ENCODE results near the gene TRABD2B.
A peak's percentile ranks its signal among the peaks of the same experiment; 100 is the strongest.

Gene TRABD2B

DNA sequence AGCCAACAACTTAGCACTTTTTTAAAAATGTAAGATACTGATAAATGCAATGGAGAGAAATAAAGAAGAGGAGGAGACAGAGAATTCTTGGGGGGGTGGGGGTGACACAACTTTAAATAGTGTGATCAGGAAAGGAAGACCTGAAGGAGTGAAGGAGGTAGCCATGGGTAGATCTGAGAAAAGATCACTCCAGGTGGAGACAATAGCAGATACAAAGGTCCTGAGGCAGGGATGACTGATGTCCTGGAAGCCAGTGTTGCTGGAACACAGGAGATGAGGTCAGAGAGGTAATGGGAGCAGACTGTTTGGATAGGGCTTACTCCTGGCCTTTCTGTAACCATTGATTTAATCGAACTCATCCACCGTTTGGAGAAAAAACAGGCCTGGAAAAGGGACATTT lies 24.6 kb upstream of the TRABD2B start:
- no peak for DNase-seq (ENCODE audit: low spot score)

GRCh38 chr1:48019714-48020315 lies 22.6 kb upstream of the TRABD2B start:
- no peak for DNase-seq (ENCODE audit: low spot score)

GRCh38 chr1:48018799-48019198 lies 21.6 kb upstream of the TRABD2B start:
- DNase-seq (ENCODE audit: low spot score) = no peak

DNA sequence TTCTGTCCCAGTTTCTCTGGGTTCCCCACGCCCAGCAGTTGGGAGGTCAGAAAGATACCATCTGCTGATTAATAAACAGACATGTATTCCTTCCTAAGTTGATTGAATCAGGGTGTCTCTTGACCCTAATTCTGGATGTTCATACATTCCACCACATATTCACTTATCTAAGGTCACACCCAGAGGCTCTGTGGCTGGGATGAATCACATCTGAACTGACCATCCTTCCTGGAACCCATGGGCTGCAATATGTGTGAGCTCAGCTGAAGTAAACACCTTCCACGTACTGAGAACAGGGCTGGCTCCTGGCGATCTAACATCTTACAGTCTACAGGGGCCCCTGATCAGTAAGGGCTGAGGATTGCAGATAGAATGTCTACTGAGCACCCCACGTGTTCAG lies 20.5 kb upstream of the TRABD2B start:
- no peak for DNase-seq (ENCODE audit: low spot score)

- DNase-seq (ENCODE audit: low spot score) = no peak
These were observed 19.3 kb upstream of the TRABD2B start for GRCh38 chr1:48016515-48016914.

GRCh38 chr1:48013270-48013669 lies 16.1 kb upstream of the TRABD2B start:
- DNase-seq (ENCODE audit: low spot score) = no peak

DNA sequence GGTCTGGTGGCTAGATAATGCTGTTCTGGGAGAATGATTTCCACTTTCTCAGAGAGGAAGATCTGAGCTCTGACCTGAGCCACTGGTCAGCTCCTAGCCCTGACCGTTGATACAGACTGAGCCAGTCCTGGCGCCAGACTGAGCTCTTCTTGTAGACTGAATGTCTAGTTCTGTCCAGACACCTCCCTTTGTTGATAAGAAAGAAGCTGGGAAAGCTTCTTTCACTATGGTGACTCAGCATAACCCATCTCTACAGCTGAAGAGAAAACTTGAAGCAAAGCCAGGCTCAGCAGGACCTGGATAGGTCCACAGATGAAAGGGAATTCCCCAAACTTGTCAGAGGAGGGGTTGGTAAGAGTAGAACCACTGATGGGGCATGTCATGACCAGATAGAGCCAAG lies 9.9 kb upstream of the TRABD2B start:
- DNase-seq (ENCODE audit: low spot score) = no peak

GRCh38 chr1:48006264-48006663 lies 9.1 kb upstream of the TRABD2B start:
- no peak for DNase-seq (ENCODE audit: low spot score)

GRCh38 chr1:48005253-48006117 lies 8.3 kb upstream of the TRABD2B start:
- peak; percentile 53 for DNase-seq (ENCODE audit: low spot score)

DNA sequence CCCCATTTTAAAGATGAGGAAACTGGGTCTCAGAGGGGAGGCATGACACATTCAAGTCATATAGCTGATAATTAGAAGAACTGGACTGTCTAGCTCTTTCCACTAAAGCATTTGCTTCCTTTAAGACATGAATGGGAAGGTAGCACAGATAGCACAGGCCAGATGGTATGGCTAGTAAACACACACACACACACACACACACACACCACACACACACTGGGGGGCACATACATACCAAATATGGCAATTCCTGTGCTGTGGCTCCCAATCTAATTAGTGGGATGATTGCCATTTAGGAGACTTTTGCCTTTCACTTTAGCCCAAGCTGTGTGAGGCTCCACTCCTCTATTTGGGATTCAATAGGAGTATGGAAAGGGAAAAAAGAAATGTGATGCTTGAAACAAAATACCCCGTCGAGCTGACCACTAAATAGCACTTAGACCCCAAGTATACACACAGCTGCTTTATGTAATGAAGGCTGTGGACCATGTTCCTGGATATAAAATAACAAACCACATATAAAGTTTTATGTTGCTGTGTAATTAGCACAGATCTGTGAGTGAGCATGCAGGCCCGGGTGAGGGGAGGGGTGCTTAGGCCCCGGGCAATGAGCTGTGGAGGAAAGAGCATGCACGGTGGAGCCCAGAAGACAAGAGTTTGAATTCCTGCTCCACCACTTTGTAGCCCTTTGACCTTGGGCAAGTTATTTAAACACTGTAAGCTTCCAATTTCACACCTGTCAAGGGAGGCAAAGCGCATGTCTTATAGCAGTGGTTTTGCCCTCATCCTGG lies 6.8 kb upstream of the TRABD2B start:
- DNase-seq (ENCODE audit: low spot score) = no peak

DNA sequence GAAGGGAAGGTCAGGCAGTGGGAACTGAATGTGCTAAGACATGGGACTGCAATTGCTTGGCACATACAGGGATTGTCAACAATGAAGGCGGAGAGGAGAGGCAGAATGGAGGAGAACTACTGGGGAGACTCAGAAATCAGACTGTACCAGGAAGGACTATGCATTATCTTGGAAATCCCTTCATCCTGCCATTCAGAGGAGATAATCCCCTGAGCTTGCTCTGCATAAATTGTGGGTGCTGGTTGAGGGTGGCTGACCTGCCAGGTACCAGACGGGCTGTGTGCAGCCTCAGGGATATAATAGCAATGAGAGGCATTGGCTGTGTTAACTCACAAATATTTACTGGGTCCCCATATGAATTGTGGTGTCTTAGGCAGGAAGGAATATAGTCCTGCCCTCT lies 5.0 kb upstream of the TRABD2B start:
- no peak for DNase-seq (ENCODE audit: low spot score)

GRCh38 chr1:48001696-48002095 lies 4.5 kb upstream of the TRABD2B start:
- DNase-seq (ENCODE audit: low spot score) = no peak

GRCh38 chr1:48000883-48001282 lies 3.7 kb upstream of the TRABD2B start:
- DNase-seq (ENCODE audit: low spot score) = no peak

GRCh38 chr1:47999097-47999496 lies 1.9 kb upstream of the TRABD2B start:
- DNase-seq (ENCODE audit: low spot score) = no peak

DNA sequence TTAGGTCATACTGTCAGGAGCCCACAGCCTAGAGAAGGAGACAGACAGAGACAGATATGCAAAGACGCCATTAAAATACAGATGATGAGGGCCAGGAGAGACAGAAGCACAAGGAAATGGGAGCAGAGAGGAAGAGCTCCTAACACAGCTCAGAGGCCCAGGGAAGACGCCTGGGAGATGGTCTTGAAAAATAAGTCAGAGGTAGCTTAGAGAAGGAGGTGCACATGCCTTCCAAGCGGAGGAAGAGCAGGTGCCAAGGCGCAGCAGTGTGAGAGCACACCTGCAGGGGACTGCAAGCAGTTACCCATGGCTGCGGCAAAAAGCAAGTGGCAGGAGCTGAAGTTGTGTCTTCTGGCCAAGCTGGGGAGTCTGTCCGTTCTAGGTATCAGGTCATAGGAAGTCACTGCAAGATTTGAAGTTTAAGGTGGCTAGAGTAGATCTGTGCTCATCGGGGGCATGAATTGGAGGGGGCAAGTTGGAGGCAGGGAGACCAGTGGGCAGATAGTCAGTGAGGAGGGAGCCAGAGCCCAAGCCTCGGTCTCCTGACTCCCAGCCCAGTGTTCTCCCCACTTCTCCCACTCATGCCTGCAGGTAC lies 1.3 kb upstream of the TRABD2B start:
- no peak for DNase-seq (ENCODE audit: low spot score)

DNA sequence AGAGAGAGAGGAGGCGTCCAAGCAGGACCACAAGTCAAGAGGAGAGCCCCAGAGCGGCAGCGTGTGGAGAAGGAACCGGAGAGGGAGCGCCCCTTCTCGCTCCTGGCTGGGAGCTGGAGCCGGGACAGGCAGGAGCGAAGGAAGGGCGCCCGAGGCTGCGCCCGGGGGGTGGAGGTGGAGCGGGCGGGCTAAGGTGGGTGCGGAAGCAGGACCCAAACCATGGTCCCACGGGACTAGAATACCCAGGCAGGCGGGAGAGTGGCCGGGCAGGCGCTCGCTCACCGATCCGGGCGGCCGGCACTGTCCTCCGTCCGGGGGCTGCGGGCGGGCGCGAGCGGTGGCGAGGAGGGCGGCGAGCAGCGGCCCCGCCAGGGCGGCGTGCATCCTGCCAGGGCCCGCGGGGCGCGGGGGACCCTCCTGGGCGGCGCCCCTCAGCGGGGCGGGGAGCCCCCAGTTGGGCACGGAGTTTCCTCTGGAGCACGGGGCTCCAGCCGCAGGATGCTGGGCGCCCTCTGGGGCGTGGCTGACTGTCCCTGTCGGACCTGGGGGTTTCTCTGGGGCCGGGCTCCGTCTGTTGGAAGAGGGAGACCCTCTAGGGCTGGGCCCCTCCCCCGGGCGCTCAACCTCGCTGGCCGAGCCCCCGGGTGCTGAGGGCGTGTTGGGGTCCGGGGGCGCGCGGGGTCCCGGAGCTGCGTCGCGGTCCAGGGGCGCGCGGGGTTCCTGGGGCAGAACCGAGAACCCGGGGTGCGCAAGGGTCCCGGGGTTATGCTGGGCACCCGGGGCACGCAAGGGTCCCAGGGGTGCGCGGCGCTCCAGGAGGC lies 569 bp downstream of the TRABD2B start:
- peak; percentile 58 for DNase-seq (ENCODE audit: low spot score)

DNA sequence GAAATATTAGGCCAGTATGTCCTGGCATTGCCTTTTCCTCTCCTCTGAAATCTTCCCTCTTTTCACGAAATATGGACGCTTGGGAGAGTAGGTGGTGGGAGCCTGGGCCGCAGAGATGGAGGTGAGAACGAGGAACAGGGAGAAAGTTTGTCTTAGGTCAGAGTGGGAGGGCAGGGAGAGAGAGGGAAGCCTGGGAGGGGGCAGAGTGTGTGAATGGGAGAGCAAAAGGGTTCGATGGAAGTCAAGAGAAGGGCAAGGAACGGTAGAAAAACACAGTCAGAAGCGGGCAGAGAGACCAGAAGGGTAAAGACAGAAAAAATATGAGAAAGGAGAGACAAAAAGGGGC lies 1.2 kb downstream of the TRABD2B start:
- DNase-seq (ENCODE audit: low spot score) = peak; percentile 38

- no peak for DNase-seq (ENCODE audit: low spot score)
These were observed 1.7 kb downstream of the TRABD2B start for GRCh38 chr1:47995306-47996050.

- no peak for DNase-seq (ENCODE audit: low spot score)
These were observed 3.1 kb downstream of the TRABD2B start for GRCh38 chr1:47993881-47994625.

GRCh38 chr1:47993416-47993740 lies 3.8 kb downstream of the TRABD2B start:
- DNase-seq (ENCODE audit: low spot score) = no peak
